ENCODE data around the gene LSAMP. TPM values are rescaled to one million over a fixed set of nuclear protein-coding genes. Genes with fewer than 3 reads are reported as not detected.

Gene LSAMP
- total and polyA plus RNA-seq, 2 of the 13 experiments (the other 11 are each of a cell fraction or from before 2014, with no cell fraction given), result not detected

DNA sequence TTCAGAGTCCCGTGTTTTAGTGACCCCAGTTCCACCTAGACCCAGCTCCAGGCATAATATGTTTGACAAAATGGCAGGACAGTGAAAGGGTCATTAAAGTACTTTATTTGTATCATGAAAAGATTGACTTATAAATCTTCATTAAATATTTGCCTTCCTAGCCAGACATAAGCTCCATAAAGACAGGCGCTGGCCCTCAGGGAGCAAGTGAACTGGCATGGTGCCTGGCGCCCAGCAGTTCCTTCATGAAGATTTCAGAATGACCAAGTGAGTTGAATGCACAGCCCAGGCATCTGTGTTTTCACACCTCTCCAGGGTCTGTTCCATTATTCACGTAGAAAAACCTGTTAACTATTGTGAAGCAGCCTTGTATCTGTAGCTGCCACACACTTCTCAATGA is 655.8 kb downstream of the LSAMP start:
- TF ChIP-seq HNF4A (CRISPR knock-in tag; IDR thresholded peaks at IDR 0.05), result no peak
- TF ChIP-seq, protein P1, sequence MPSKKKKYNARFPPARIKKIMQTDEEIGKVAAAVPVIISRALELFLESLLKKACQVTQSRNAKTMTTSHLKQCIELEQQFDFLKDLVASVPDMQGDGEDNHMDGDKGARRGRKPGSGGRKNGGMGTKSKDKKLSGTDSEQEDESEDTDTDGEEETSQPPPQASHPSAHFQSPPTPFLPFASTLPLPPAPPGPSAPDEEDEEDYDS (CRISPR knock-in tag; IDR thresholded peaks at IDR 0.05), result no peak
- no peak for TF ChIP-seq ARID2 (CRISPR knock-in tag; IDR thresholded peaks at IDR 0.05; ENCODE audit: borderline replicate concordance)
- no peak for TF ChIP-seq KDM3A (CRISPR knock-in tag; IDR thresholded peaks at IDR 0.05; ENCODE audit: low read depth)
- TF ChIP-seq ZNF749 (CRISPR knock-in tag; IDR thresholded peaks at IDR 0.05; ENCODE audit: borderline replicate concordance), result no peak
- TF ChIP-seq, protein P2, sequence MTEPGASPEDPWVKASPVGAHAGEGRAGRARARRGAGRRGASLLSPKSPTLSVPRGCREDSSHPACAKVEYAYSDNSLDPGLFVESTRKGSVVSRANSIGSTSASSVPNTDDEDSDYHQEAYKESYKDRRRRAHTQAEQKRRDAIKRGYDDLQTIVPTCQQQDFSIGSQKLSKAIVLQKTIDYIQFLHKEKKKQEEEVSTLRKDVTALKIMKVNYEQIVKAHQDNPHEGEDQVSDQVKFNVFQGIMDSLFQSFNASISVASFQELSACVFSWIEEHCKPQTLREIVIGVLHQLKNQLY (CRISPR knock-in tag; IDR thresholded peaks at IDR 0.05), result no peak
- TF ChIP-seq POLR2A (IDR thresholded peaks at IDR 0.05; ENCODE audit: insufficient read depth in 1 of 2, low read depth in 2 of 2, low read length in 2 of 2), result peak in 1 of 2 experiments; percentile 19; a peak in 1 of 4 replicates
- no peak for TF ChIP-seq NR2C2 (CRISPR knock-in tag; IDR thresholded peaks at IDR 0.05; ENCODE audit: borderline replicate concordance)
- TF ChIP-seq RBFOX2 (IDR thresholded peaks at IDR 0.05; ENCODE audit: low read depth, low read length), result peak; percentile 31; the same call in 1 of the 2 replicates
- TF ChIP-seq CBX5 (CRISPR knock-in tag; IDR thresholded peaks at IDR 0.05; ENCODE audit: borderline replicate concordance), result no peak
- TF ChIP-seq SKI (IDR thresholded peaks at IDR 0.05; ENCODE audit: partially characterized antibody), result no peak
- TF ChIP-seq TEAD3 (CRISPR knock-in tag; optimal IDR thresholded peaks at IDR 0.05; ENCODE audit: borderline replicate concordance), result no peak
- TF ChIP-seq SNAPC2 (CRISPR knock-in tag; IDR thresholded peaks at IDR 0.05), result no peak
- TF ChIP-seq ZNF670 (CRISPR knock-in tag; IDR thresholded peaks at IDR 0.05; ENCODE audit: borderline replicate concordance), result no peak
- TF ChIP-seq, protein P3, sequence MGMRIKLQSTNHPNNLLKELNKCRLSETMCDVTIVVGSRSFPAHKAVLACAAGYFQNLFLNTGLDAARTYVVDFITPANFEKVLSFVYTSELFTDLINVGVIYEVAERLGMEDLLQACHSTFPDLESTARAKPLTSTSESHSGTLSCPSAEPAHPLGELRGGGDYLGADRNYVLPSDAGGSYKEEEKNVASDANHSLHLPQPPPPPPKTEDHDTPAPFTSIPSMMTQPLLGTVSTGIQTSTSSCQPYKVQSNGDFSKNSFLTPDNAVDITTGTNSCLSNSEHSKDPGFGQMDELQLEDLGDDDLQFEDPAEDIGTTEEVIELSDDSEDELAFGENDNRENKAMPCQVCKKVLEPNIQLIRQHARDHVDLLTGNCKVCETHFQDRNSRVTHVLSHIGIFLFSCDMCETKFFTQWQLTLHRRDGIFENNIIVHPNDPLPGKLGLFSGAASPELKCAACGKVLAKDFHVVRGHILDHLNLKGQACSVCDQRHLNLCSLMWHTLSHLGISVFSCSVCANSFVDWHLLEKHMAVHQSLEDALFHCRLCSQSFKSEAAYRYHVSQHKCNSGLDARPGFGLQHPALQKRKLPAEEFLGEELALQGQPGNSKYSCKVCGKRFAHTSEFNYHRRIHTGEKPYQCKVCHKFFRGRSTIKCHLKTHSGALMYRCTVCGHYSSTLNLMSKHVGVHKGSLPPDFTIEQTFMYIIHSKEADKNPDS (CRISPR knock-in tag; IDR thresholded peaks at IDR 0.05), result no peak
- TF ChIP-seq, protein P4, sequence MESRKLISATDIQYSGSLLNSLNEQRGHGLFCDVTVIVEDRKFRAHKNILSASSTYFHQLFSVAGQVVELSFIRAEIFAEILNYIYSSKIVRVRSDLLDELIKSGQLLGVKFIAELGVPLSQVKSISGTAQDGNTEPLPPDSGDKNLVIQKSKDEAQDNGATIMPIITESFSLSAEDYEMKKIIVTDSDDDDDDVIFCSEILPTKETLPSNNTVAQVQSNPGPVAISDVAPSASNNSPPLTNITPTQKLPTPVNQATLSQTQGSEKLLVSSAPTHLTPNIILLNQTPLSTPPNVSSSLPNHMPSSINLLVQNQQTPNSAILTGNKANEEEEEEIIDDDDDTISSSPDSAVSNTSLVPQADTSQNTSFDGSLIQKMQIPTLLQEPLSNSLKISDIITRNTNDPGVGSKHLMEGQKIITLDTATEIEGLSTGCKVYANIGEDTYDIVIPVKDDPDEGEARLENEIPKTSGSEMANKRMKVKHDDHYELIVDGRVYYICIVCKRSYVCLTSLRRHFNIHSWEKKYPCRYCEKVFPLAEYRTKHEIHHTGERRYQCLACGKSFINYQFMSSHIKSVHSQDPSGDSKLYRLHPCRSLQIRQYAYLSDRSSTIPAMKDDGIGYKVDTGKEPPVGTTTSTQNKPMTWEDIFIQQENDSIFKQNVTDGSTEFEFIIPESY (CRISPR knock-in tag; IDR thresholded peaks at IDR 0.05), result peak; percentile 65; the same call in 1 of the 2 replicates
- H3K4me1 ChIP-seq (ENCODE audit: insufficient read depth, low read length), result peaks cover 71% of the 10 kb centered on the region
- no TSS peak for BruUV-seq (replicated peaks)

More for the DNA sequence above, 655.8 kb downstream of the LSAMP start:
- Histone ChIP-seq H3K4me2 (ENCODE audit: low read depth, low read length) (peak overlapping the region; percentile 90), H3K36me3 (replicated peaks in 1 of 2; ENCODE audit: control insufficient read depth in 1 of 2, insufficient read depth in 2 of 2, low read length in 2 of 2) (peaks cover 4 to 6% of the 10 kb centered on the region in 2 experiments; a peak in 2 of 5 replicates), H2AFZ (ENCODE audit: low read length) (no peak overlapping the region), H3K9me3 (ENCODE audit: low read length) (no peaks in the 10 kb centered on the region), H3K79me2 (ENCODE audit: insufficient read depth, low read length) (peaks cover 35% of the 10 kb centered on the region), H3K27ac (ENCODE audit: extremely low read length, insufficient read depth, low read length) (peak overlapping the region; percentile 13), H3K4me3 (replicated peaks in 1 of 3; ENCODE audit: insufficient read depth in 1 of 3, low read depth in 2 of 3, low read length in 3 of 3) (peak overlapping the region in 1 of 3 experiments; percentile 80; a peak in 3 of 6 replicates), H4K20me1 (ENCODE audit: insufficient read depth, low read length) (peaks cover 7% of the 10 kb centered on the region; the same call in 1 of the 2 replicates), H3K27me3 (ENCODE audit: control insufficient read depth in 1 of 2, insufficient read depth in 2 of 2, low read length in 2 of 2) (no peaks in the 10 kb centered on the region; a peak in 1 of 5 replicates), H3K9ac (ENCODE audit: insufficient read depth, low read depth, low read length) (no peak overlapping the region)
- intact Hi-C loops (cut with micrococcal nuclease; ENCODE audit: unreplicated experiment) (no loop called here), in situ Hi-C loops (cut with HindIII; ENCODE audit: extremely low pct_ligation_motif_present, low pct_unique_long_range_greater_than_20kb) (no loop called here)
- ATAC-seq (no peak), FAIRE-seq (no peak), DNase-seq (ENCODE audit: low spot score) (no peak)
- WGBS (ENCODE audit: low lambda C conversion rate), result 94% methylated on average over 4 of the region's 4 CpGs
- CTCF ChIA-PET (ENCODE audit: low intra/inter-chr PET ratio, low total read pairs), result no interaction called here
- POLR2A ChIA-PET, result interaction anchor here (0.9 to 1.0 kb wide), 2 partner anchors 53 to 643 kb away, joined by 3 to 4 read pairs; no protein-coding TSS in a partner anchor

All from HepG2 (cell line).